GM18505 (cell line): ENCODE results near the gene ANKRD50.

Experiments
- ATAC-seq: cut with Tn5 transposase; IDR thresholded peaks from one replicate; pipeline ENCODE4 v1.9.1; 2021; ENCODE audit not compliant: unreplicated experiment
- POLR2A ChIP-seq: IDR thresholded peaks from 4 replicates; pipeline ENCODE4 v1.6.1; 2011; ENCODE audit warnings: borderline replicate concordance; ENCODE audit not compliant: insufficient read depth, insufficient read length; ENCODE audit errors: extremely low read depth

Gene ANKRD50

GRCh38 chr4:124696182-124696581 lies 16.4 kb downstream of the ANKRD50 start:
- no peak for ATAC-seq
- TF ChIP-seq POLR2A, result no peak

- TF ChIP-seq POLR2A, result no peak
- ATAC-seq, result no peak
Measured at GRCh38 chr4:124694946-124695598, 17.5 kb downstream of the ANKRD50 start.

GRCh38 chr4:124694306-124694705 lies 18.2 kb downstream of the ANKRD50 start:
- no peak for ATAC-seq
- no peak for TF ChIP-seq POLR2A

- ATAC-seq, result no peak
- no peak for TF ChIP-seq POLR2A
Measured at GRCh38 chr4:124691801-124692200, 20.7 kb downstream of the ANKRD50 start.

GRCh38 chr4:124686279-124686678 lies 26.3 kb downstream of the ANKRD50 start:
- no peak for TF ChIP-seq POLR2A
- no peak for ATAC-seq

- ATAC-seq, result no peak
- TF ChIP-seq POLR2A, result no peak
Measured at GRCh38 chr4:124685851-124686250, 26.7 kb downstream of the ANKRD50 start.

- no peak for TF ChIP-seq POLR2A
- no peak for ATAC-seq
Measured at GRCh38 chr4:124684301-124684700, 28.2 kb downstream of the ANKRD50 start.

- no peak for ATAC-seq
- no peak for TF ChIP-seq POLR2A
Measured at GRCh38 chr4:124682384-124682783, 30.1 kb downstream of the ANKRD50 start.

GRCh38 chr4:124666496-124666895 lies 46.0 kb downstream of the ANKRD50 start:
- no peak for TF ChIP-seq POLR2A
- ATAC-seq, result no peak

GRCh38 chr4:124658795-124659194 lies 53.7 kb downstream of the ANKRD50 start:
- ATAC-seq, result no peak
- no peak for TF ChIP-seq POLR2A

GRCh38 chr4:124650614-124651013 lies 61.9 kb downstream of the ANKRD50 start:
- no peak for ATAC-seq
- no peak for TF ChIP-seq POLR2A

- TF ChIP-seq POLR2A, result no peak
- ATAC-seq, result no peak
Measured at GRCh38 chr4:124647599-124647998, 64.9 kb downstream of the ANKRD50 start.

- ATAC-seq, result no peak
- no peak for TF ChIP-seq POLR2A
Measured at GRCh38 chr4:124644621-124645020, 67.9 kb downstream of the ANKRD50 start.

- ATAC-seq, result no peak
- no peak for TF ChIP-seq POLR2A
Measured at GRCh38 chr4:124642846-124643245, 69.7 kb downstream of the ANKRD50 start.
